Smooth muscle cell (in vitro differentiated cells): ENCODE results near the gene SEPTIN5. TPM values are rescaled to one million over a fixed set of nuclear protein-coding genes. Genes with fewer than 3 reads are reported as not detected.

Experiments
- DNase-seq: peaks from one replicate; lab custom pipeline; 2025; ENCODE audit not compliant: unreplicated experiment; lab: John Stamatoyannopoulos, UW
- H2AFZ ChIP-seq: fragments of 200-600 bp; sonication (generic); 2 replicates; pipeline ENCODE4 v1.6.0; 2016; ENCODE audit warnings: antibody characterized with exemption, low read depth, mild to moderate bottlenecking
- H3F3A ChIP-seq: fragments of 200-600 bp; sonication (generic); 2 replicates; pipeline ENCODE4 v1.6.0; 2017; ENCODE audit warnings: antibody characterized with exemption, low read depth
- H3K27ac ChIP-seq: fragments of 200-600 bp; sonication (generic); 2 replicates; pipeline ENCODE4 v1.5.1; 2016; ENCODE audit warnings: low read depth, mild to moderate bottlenecking
- H3K27me3 ChIP-seq: fragments of 200-600 bp; sonication (generic); 2 replicates; pipeline ENCODE4 v1.6.1; 2016; ENCODE audit warnings: low read depth, mild to moderate bottlenecking
- H3K36me3 ChIP-seq: fragments of 200-600 bp; sonication (generic); 2 replicates; pipeline ENCODE4 v1.5.1; 2016; ENCODE audit warnings: low read depth
- H3K4me1 ChIP-seq: fragments of 200-600 bp; sonication (generic); 2 replicates; pipeline ENCODE4 v1.5.1; 2016; ENCODE audit warnings: low read depth
- H3K4me2 ChIP-seq: fragments of 200-600 bp; sonication (generic); 2 replicates; pipeline ENCODE4 v1.6.0; 2016; ENCODE audit warnings: mild to moderate bottlenecking
- H3K4me3 ChIP-seq: fragments of 200-600 bp; sonication (generic); 2 replicates; pipeline ENCODE4 v1.5.1; 2016; ENCODE audit warnings: mild to moderate bottlenecking
- H3K79me2 ChIP-seq: fragments of 200-600 bp; sonication (generic); 2 replicates; pipeline ENCODE4 v1.6.0; 2016; ENCODE audit warnings: low read depth, mild to moderate bottlenecking
- H3K9ac ChIP-seq: fragments of 200-600 bp; sonication (generic); 2 replicates; pipeline ENCODE4 v1.6.0; 2016; ENCODE audit warnings: low read depth
- H3K9me3 ChIP-seq: fragments of 200-600 bp; sonication (generic); replicated peaks from 2 replicates; pipeline ENCODE4 v1.5.1; 2016; ENCODE audit warnings: low read depth
- H4K20me1 ChIP-seq: fragments of 200-600 bp; sonication (generic); 2 replicates; pipeline ENCODE4 v1.6.0; 2016; ENCODE audit warnings: low read depth
- CTCF ChIP-seq: fragments of 200-600 bp; sonication (generic); IDR thresholded peaks from 2 replicates; pipeline ENCODE4 v1.5.1; 2017; ENCODE audit warnings: borderline replicate concordance, mild to moderate bottlenecking, antibody characterized with exemption; ENCODE audit not compliant: insufficient read depth, poor library complexity, severe bottlenecking
- WGBS: methylation state at CpG from one replicate; pipeline ENCODE4 v1.1.7; 2016; ENCODE audit warnings: low lambda C conversion rate; 5-methylcytosine and 5-hydroxymethylcytosine counted together
- polyA plus RNA-seq: library from polyadenylated mRNA; unstranded; fragments of >200 nt; fragmentation: Nextera tagmentation; extraction: Ambion mirVana; gene quantifications from 2 replicates; pipeline ENCODE4 v1.2.1, GENCODE V29; 2016
- total RNA-seq: library from RNA; depleted of rRNA; stranded (reverse); fragments of >200 nt; gene quantifications from 2 replicates; pipeline ENCODE4 v1.2.3, GENCODE V29; 2014

Gene SEPTIN5
- total and polyA plus RNA-seq, 2 experiments from 2014 or later, result 26.6 to 64.1 TPM

GRCh38 chr22:19760058-19760950, 46.0 kb downstream of the SEPTIN5 start, which contains the start of gene TBX1:
Gene TBX1, plus strand, starts transcription at chr22:19760778. Its CDS starts 66 bp downstream, at chr22:19760844.
- H3K4me2 ChIP-seq, result peak within 1 kb of the TSS; percentile 82
- peaks cover 94% of the 10 kb centered on the region for H3K27me3 ChIP-seq
- H3K9me3 ChIP-seq, result no peaks in the 10 kb centered on the region
- H3K79me2 ChIP-seq, result no peaks in the 10 kb centered on the region
- no peaks in the 10 kb centered on the region for H3F3A ChIP-seq
- H3K4me3 ChIP-seq, result peak within 1 kb of the TSS; percentile 13
- no peak within 1 kb of the TSS for H3K9ac ChIP-seq
- no peaks in the 10 kb centered on the region for H3K36me3 ChIP-seq
- no peak within 1 kb of the TSS for H3K27ac ChIP-seq
- no peak for TF ChIP-seq CTCF
- H3K4me1 ChIP-seq, result peaks cover 8% of the 10 kb centered on the region
- H2AFZ ChIP-seq, result no peak within 1 kb of the TSS
- H4K20me1 ChIP-seq, result no peaks in the 10 kb centered on the region
- no peak for DNase-seq
- 8% methylated on average over 10 of the region's 79 CpGs for WGBS

- Histone ChIP-seq H3K9ac (no peak overlapping the region), H4K20me1 (no peaks in the 10 kb centered on the region), H3K36me3 (no peaks in the 10 kb centered on the region), H3F3A (no peaks in the 10 kb centered on the region), H3K27ac (no peak overlapping the region), H3K79me2 (no peaks in the 10 kb centered on the region), H2AFZ (no peak overlapping the region), H3K4me1 (peaks cover 6% of the 10 kb centered on the region), H3K4me3 (no peak overlapping the region), H3K4me2 (peak overlapping the region; percentile 82), H3K9me3 (no peaks in the 10 kb centered on the region), H3K27me3 (peaks cover 93% of the 10 kb centered on the region)
- DNase-seq, result no peak
- TF ChIP-seq CTCF, result no peak
- WGBS, result 7% methylated on average over 40 of the region's 117 CpGs
Measured at GRCh38 chr22:19760951-19761724, 46.8 kb downstream of the SEPTIN5 start.

GRCh38 chr22:19761725-19762567, 47.6 kb downstream of the SEPTIN5 start:
- TF ChIP-seq CTCF, result no peak
- Histone ChIP-seq H3K9me3 (no peaks in the 10 kb centered on the region), H2AFZ (no peak overlapping the region), H3K9ac (no peak overlapping the region), H3K27ac (no peak overlapping the region), H3K79me2 (no peaks in the 10 kb centered on the region), H3K36me3 (no peaks in the 10 kb centered on the region), H3K4me3 (no peak overlapping the region), H4K20me1 (no peaks in the 10 kb centered on the region), H3K27me3 (peaks cover 93% of the 10 kb centered on the region), H3F3A (no peaks in the 10 kb centered on the region), H3K4me1 (peaks cover 6% of the 10 kb centered on the region), H3K4me2 (peak overlapping the region; percentile 24)
- 31% methylated on average over 33 of the region's 33 CpGs for WGBS
- no peak for DNase-seq
